HG02938 (cell line): ENCODE data around the gene DIO3.
"Not testable (repeated sequence)": the region's sequence is repeated elsewhere in the genome, so short reads cannot be mapped to it uniquely, and the experiment has no call there.

Source experiments
- ATAC-seq: cut with Tn5 transposase; IDR thresholded peaks from one replicate; pipeline ENCODE4 v1.9.1; 2021; ENCODE audit warnings: mild to moderate bottlenecking, moderate library complexity; ENCODE audit not compliant: unreplicated experiment

DIO3 gene

GRCh38 chr14:101557811-101558738 is 3.2 kb upstream of the DIO3 start:
- ATAC-seq: no peak

GRCh38 chr14:101558739-101559240 is 2.5 kb upstream of the DIO3 start:
- no peak for ATAC-seq

GRCh38 chr14:101559250-101559623 is 2.1 kb upstream of the DIO3 start:
- no peak for ATAC-seq

- ATAC-seq: no peak
Measured at GRCh38 chr14:101559624-101560533, 1.4 kb upstream of the DIO3 start.

- ATAC-seq: no peak
Measured at GRCh38 chr14:101560534-101561113, 671 bp upstream of the DIO3 start.

- no peak for ATAC-seq
Measured at GRCh38 chr14:101561897-101562490, 699 bp downstream of the DIO3 start.

- no peak for ATAC-seq
Measured at GRCh38 chr14:101562659-101563351, 1.5 kb downstream of the DIO3 start.

- ATAC-seq: no peak
Measured at GRCh38 chr14:101563352-101563653, 2.0 kb downstream of the DIO3 start.

GRCh38 chr14:101563654-101564443 is 2.6 kb downstream of the DIO3 start:
- no peak for ATAC-seq

GRCh38 chr14:101564444-101564776 is 3.1 kb downstream of the DIO3 start:
- ATAC-seq: no peak

- ATAC-seq: no peak
Measured at GRCh38 chr14:101564819-101565698, 3.8 kb downstream of the DIO3 start.

GRCh38 chr14:101567252-101567651 is 6.0 kb downstream of the DIO3 start:
- ATAC-seq: no peak

GRCh38 chr14:101571004-101571403 is 9.7 kb downstream of the DIO3 start:
- no peak for ATAC-seq

GRCh38 chr14:101572526-101572925 is 11.2 kb downstream of the DIO3 start:
- not testable (repeated sequence) for ATAC-seq

GRCh38 chr14:101573289-101573688 is 12.0 kb downstream of the DIO3 start:
- no peak for ATAC-seq

- no peak for ATAC-seq
Measured at GRCh38 chr14:101575581-101575980, 14.3 kb downstream of the DIO3 start.

- ATAC-seq: no peak
Measured at GRCh38 chr14:101577221-101577909, 16.1 kb downstream of the DIO3 start.

GRCh38 chr14:101578489-101578888 is 17.2 kb downstream of the DIO3 start:
- no peak for ATAC-seq
